HTERT RPE-1 (cell line): ENCODE results near the gene NRARP.
"Not testable (repeated sequence)": the region's sequence is repeated elsewhere in the genome, so short reads cannot be mapped to it uniquely, and the experiment has no call there.

Experiments
- in situ Hi-C: fragments of 300-500 bp; cut with MboI; formaldehyde crosslinking; loops from 4 replicates; pipeline ENCODE4 v1.14.3; 2020; ENCODE audit warnings: low sequenced_read_pairs

NRARP gene

GRCh38 chr9:137265496-137266161, 36.4 kb downstream of the NRARP start:
- in situ Hi-C loops, result no loop called here

DNA sequence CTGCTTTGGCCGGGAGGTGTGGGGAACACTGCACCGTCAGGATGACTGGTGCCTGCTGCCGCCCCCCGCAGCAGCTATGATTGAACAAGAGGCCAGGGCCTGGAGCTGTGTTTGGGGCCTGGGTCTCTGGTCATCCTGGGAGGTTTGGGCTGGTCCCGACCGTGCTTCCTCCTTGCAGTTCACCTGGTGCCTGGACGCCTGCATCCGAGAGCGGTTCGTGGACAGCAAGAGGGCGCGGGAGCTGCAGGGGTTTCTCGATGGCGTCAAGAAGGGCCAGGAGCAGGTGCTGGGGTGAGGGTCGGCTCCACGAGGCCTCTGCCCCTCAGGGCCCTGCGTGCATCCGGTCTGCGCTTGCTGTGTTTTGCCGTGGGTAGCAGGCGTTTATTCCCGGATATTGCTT, 38.0 kb downstream of the NRARP start:
- in situ Hi-C loops, result no loop called here

DNA sequence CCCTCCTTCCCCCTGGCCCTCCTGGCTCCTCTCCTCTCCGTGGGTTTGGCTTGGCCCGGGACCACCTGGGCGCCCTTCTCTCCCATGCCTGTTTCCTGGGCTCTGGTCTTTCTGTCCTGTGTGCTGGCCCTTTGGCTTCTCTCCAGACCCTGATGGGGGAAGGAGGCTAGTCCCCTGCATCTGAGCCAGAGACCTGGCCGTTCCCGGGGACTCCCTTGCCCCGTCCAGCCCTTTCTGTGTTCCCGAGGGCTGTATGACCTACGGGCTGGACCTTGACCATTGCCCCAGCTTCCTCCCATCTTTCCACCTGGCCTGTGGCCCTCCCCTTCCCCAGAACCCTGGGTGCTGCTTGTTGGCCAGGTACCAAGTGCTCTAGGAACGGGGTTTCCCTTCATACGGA, 38.6 kb downstream of the NRARP start:
- in situ Hi-C loops, result no loop called here

GRCh38 chr9:137262909-137263285, 39.2 kb downstream of the NRARP start:
- in situ Hi-C loops, result no loop called here

GRCh38 chr9:137262173-137262908, 39.7 kb downstream of the NRARP start:
- in situ Hi-C loops, result not testable (repeated sequence)

DNA sequence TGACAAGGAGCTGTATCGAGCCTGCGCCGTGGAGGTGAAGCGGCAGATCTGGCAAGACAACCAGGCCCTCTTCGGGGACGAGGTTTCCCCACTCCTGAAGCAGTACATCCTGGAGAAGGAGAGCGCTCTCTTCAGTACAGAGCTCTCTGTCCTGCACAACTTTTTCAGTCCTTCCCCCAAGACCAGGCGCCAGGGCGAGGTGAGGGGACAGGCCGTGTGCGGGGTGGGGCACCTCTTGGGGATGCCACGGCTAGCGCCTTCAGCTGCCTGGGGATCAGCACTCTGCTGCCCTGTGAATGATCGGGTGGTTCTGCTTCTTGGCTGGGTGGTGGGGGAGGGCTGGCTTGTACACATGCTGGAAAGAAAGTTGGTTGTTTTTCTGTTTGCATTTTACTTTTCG, 45.2 kb downstream of the NRARP start:
- in situ Hi-C loops, result no loop called here

- in situ Hi-C loops, result no loop called here
Observed at GRCh38 chr9:137256362-137256761, 45.7 kb downstream of the NRARP start.

- in situ Hi-C loops, result no loop called here
Observed at GRCh38 chr9:137255448-137256114, 46.5 kb downstream of the NRARP start.

GRCh38 chr9:137254624-137255447, 47.2 kb downstream of the NRARP start, which contains the start of gene NELFB:
TSS of gene NELFB (plus strand) at chr9:137255327.
- in situ Hi-C loops, result no loop called here

- in situ Hi-C loops, result no loop called here
Observed at GRCh38 chr9:137253717-137254623, 48.1 kb downstream of the NRARP start.

DNA sequence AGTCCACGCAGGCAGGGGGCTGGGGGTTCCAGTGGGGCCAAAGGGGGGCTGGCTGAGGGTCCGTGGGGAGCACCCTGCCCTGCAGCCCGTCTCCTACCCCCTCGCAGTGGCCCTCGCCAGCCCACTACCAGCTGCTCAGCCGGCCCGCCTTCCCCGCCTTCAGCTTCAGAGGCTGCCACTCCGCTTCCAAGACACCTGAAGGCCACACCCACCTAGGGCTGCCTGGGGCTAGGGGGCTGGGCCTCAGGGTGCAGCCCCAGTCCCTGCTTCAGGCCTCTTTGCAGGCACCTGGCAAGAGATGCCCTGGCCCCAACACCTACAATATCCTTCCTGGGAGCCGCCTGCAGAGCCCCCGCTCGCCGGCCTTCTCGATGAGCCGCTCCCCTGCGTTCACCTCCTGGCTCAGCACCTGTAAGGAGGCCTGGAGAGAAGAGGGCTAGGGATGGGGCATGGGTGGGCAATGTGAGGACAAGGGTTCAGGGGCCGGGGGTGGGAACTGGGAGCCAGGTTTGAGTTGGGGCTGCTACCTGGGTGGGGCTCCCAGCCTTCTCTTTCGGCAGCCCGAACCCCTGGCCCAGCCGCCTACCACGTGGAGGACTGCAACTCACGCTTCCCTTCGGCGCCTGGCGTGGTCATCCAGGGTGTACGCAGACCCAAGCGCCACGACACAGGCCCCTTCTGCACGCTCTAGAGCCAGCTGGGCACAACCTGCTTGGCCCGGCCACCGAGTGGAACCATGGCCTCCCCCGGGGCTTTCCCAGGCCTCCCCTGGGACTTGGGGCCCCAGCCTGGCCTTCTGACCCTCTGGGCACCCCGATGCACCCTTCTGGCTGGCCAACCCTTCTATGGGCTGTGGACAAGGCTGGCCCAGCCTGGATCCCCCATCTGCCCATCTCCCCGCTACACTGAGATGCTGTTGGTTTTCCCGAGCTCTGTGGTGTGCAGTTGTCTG, 49.2 kb downstream of the NRARP start:
- in situ Hi-C loops, result no loop called here

DNA sequence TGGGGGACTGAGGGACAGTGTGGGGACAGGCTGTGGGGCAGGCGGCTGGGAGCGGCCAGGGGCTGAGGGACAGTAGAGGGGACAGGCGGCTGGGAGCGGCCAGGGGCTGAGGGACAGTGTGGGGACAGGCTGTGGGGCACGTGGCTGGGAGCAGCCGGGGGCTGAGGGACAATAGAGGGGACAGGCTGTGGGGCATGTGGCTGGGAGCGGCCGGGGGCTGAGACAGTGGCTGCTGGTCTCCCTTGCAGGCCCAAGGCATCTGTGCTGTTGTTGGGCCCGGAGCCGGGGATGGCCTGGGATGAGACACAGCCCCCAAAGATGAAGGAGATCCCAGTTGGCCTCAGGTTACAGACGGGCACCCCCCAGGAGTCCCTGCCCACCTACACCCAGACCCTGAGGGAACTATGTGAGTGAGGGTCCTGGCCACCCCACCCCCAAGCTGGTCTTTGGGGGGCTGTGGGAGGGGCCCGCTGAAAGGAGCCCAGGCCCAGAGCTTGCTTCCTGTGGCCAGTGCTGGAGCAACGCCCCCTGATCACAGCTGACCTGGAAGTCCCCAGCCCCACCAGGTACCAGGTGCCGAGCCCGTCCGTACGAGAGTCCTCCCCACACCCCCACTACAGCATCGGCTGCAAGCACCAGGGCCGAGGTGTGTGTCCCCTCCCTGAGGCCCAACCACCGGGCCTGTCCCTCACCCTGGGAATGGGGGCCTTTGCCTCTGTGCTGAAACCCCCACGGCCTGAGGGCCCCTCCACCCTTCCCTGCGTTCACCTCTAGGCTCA, 50.4 kb downstream of the NRARP start:
- in situ Hi-C loops, result no loop called here

GRCh38 chr9:137251194-137251461, 50.9 kb downstream of the NRARP start, which contains the start of gene STPG3:
TSS of gene STPG3 (plus strand) at chr9:137251286. CDS start at chr9:137251287, 1 bp downstream.
- in situ Hi-C loops, result no loop called here

GRCh38 chr9:137250329-137251193, 51.5 kb downstream of the NRARP start:
- in situ Hi-C loops, result no loop called here
